ENCODE data around the gene ELANE. TPM values are rescaled to one million over a fixed set of nuclear protein-coding genes. Genes with fewer than 3 reads are reported as not detected.

Gene ELANE
- total RNA-seq, 1 donor from 2014 or later = 1.6 TPM

DNA sequence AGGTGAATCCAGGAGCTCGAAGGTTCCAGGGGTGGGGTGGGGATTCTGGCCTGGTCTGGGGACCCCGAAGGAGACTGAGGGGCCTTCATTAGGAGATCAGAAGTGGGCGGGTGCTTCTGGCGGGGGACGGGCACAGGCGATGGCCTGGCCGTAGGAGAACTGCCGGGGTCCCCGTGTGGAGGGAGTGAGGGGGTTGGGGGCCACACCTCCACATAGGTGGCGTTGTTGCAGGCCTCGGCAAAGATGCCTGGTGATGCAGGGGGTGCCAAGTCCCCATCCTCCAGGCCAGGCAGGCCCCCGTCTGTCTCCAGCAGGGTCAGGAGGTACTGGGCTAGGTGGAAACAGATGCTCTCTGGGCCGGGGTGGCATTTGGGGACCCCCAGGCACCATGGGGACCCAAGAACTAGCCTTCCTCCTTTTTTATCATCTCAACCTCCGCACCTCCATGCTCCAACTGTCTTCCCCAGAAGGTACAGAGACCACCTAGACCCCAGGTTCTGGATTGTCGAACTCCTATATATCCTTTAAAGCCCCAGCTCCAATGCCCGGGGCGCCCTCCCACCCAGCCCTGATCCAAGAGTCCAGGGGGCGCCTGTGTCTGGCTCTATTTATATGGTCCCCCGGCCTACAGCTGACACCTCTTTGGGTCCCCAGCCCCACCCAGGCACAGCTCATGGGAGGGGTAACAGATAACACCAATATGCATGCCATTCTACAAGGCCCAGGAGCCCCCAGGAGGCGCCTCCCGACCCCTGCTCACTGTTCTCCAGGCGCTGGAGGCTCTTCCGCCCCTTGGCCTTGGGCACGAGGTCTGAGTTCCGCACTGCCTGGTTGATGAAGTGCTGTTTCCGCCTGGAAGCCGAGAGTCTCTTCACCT is 49.4 kb downstream of the ELANE start:
- DNase-seq (ENCODE audit: missing footprints) = no peak
- intact Hi-C loops (cut with DNase I) = no loop called here
- no peak for ATAC-seq

DNA sequence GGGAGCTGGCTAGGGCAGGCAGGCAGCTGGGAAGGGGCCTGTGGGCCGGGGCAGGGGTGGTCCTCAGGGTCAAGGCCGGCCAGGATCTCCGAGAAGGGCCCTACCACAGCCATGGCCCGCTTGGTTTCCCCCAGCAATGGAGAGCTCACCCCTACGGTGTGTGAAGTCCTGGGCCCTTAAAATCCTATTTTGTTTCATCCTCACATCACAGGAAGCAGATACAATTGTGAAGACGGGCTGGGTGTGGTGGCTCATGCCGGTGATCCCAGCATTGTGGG is 49.9 kb downstream of the ELANE start:
- DNase-seq (ENCODE audit: missing footprints) = no peak
- intact Hi-C loops (cut with DNase I) = no loop called here
- no peak for ATAC-seq

DNA sequence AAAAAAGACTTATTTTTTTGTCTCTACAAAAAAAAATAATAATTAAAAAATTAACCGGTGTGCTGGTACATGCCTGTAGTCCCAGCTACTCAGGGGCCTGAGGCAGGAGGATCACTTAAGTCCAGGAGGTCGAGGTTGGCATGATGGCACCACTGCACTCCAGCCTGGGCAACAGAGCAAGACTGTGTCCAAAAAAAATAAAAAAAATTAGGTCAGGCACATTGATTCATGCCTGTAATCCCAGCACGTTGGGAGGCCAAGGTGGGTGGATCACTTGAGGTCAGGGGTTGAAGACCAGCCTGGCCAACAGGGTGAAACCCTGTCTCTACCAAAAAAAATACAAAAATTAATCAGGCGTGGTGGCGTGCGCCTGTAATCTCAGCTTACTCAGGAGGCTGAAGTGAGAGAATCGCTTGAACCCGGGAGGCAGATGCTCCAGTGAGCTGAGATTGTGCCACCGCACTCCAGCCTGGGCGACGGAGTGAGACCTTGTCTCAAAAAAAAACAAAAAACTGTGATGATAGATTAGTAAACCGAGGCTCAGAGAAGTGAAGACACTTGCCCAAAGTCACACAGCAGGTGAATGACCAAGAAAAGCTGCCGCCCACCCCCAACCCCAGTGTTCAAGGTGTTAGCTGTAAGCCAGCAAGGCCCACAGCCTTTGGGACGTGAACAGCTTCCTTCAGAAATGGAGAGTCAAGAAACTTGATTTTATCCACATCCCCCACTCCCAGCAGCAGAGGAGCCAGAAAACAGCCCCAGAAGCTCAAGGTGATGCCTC is 50.5 kb downstream of the ELANE start:
- ATAC-seq = no peak
- intact Hi-C loops (cut with DNase I) = no loop called here

DNA sequence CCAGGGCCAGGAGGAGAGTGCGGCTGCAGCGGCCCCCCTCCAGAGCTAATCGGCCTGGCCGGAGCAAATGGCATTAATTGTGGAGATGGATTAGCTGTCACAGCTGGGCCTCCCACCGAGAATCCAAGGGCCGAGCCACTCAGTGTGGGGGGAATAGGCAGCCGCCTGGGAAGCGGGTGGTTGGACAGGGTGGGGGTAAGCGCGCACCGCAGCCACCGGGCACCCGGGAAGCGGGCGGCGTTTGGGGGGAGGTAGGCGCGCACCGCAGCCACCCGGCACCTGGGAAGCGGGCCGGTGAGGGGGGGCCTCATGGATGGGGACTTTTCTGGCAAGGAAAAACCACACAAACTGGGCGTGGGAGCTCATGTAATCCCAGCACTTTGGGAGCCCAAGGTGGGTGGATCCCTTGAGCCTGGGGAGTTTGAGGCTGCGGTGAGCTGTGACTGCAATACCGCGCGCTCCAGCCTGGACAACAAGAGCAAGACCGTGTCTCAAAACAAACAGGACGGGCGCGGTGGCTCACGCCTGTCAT is 51.2 kb downstream of the ELANE start:
- no peak for ATAC-seq
- no peak for DNase-seq (ENCODE audit: missing footprints)
- intact Hi-C loops (cut with DNase I) = no loop called here

More for the DNA sequence above, 50.5 kb downstream of the ELANE start:
- no peak for DNase-seq (ENCODE audit: missing footprints)

DNA sequence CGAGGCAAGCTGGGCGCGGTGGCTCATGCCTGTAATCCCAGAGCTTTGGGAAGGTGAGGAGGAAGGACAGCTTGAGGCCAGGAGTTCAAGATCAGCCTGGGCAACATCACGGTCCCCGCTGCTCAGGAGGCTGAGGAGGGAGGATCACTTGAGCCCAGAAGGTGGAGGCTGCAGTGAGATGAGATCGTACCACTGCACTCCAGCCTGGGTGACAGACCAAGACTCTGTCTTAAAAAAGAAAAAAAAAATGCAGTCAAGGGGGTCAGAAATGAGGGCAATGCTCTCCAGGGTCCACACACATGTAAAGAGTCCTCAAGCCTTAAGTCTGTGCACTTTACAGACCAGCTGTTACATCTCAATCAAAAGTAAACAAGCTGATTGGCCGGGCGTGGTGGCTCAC is 52.4 kb downstream of the ELANE start:
- intact Hi-C loops (cut with DNase I) = no loop called here
- ATAC-seq = no peak
- no peak for DNase-seq (ENCODE audit: missing footprints)

Small RNA genes within 50 kb of the gene (microRNA-seq; reads per million reads assigned to microRNA genes)
- 1.1 reads per million for gene MIR3187
- gene MIR4745 = 1.1 reads per million

Other genes with a start within 250 kb of the ELANE start
- 51.2 TPM for gene POLRMT, start 218.8 kb upstream of the ELANE start, total RNA-seq
- not detected for gene FGF22, start 212.4 kb upstream of the ELANE start, total RNA-seq
- 19.7 TPM for gene RNF126, start 189.1 kb upstream of the ELANE start, total RNA-seq
- 37.1 TPM for gene FSTL3, start 175.9 kb upstream of the ELANE start, total RNA-seq
- not detected for gene PRSS57, start 156.9 kb upstream of the ELANE start, total RNA-seq
- 34.0 TPM for gene PALM, start 143.4 kb upstream of the ELANE start, total RNA-seq
- not detected for gene MISP, start 101.2 kb upstream of the ELANE start, total RNA-seq
- gene PTBP1, start 54.9 kb upstream of the ELANE start, total RNA-seq = 67.6 TPM
- gene PLPPR3, start 30.3 kb upstream of the ELANE start, total RNA-seq = not detected
- not detected for gene AZU1, start 24.5 kb upstream of the ELANE start, total RNA-seq
- not detected for gene PRTN3, start 11.3 kb upstream of the ELANE start, total RNA-seq
- gene CFD, start 7.4 kb downstream of the ELANE start, total RNA-seq = 655 TPM
- 23.5 TPM for gene MED16, start 40.9 kb downstream of the ELANE start, total RNA-seq
- not detected for gene RNU6-9, start 41.2 kb downstream of the ELANE start, total RNA-seq
- 21.9 TPM for gene R3HDM4, start 60.9 kb downstream of the ELANE start, total RNA-seq
- gene KISS1R, start 65.0 kb downstream of the ELANE start, total RNA-seq = not detected
- 6.7 TPM for gene ARID3A, start 73.7 kb downstream of the ELANE start, total RNA-seq
- gene WDR18, start 132.0 kb downstream of the ELANE start, total RNA-seq = 20.7 TPM
- gene GRIN3B, start 148.1 kb downstream of the ELANE start, total RNA-seq = 0.35 TPM
- 106 TPM for gene TMEM259, start 168.8 kb downstream of the ELANE start, total RNA-seq
- not detected for gene RNU6-2, start 169.2 kb downstream of the ELANE start, total RNA-seq
- gene CNN2, start 174.3 kb downstream of the ELANE start, total RNA-seq = 69.3 TPM
- 7.7 TPM for gene ABCA7, start 187.8 kb downstream of the ELANE start, total RNA-seq
- gene ARHGAP45, start 214.9 kb downstream of the ELANE start, total RNA-seq = 6.6 TPM
- gene POLR2E, start 243.1 kb downstream of the ELANE start, total RNA-seq = 142 TPM